Measurements from ENCODE around the gene XDH. TPM values are rescaled to one million over a fixed set of nuclear protein-coding genes. Genes with fewer than 3 reads are reported as not detected.

XDH gene
- total RNA-seq, 2 experiments from 2014 or later, result not detected

GRCh38 chr2:31286961-31287550 is 127.5 kb downstream of the XDH start:
- Mint-ChIP-seq H3K27ac (no peak overlapping the region), H3K4me1 (ENCODE audit: low read depth) (peaks cover 9% of the 10 kb centered on the region), H3K4me3 (no peak overlapping the region), H3K27me3 (no peaks in the 10 kb centered on the region), H3K9me3 (no peaks in the 10 kb centered on the region), H3K36me3 (no peaks in the 10 kb centered on the region)
- intact Hi-C loops (cut with micrococcal nuclease), result no loop called here
- POLR2A ChIA-PET, result no interaction called here
- no peak for DNase-seq
- CTCF ChIA-PET, result no interaction called here

- Mint-ChIP-seq H3K36me3 (no peaks in the 10 kb centered on the region), H3K4me1 (ENCODE audit: low read depth) (peaks cover 9% of the 10 kb centered on the region), H3K4me3 (no peak overlapping the region), H3K27me3 (no peaks in the 10 kb centered on the region), H3K9me3 (no peaks in the 10 kb centered on the region), H3K27ac (no peak overlapping the region)
- POLR2A ChIA-PET, result no interaction called here
- no peak for DNase-seq
- CTCF ChIA-PET, result no interaction called here
- intact Hi-C loops (cut with micrococcal nuclease), result no loop called here
These were observed 128.3 kb downstream of the XDH start for GRCh38 chr2:31286230-31286629.

Other genes with a start within 250 kb of the XDH start
- gene CAPN14, start 197.2 kb downstream of the XDH start, total RNA-seq, result under 1 TPM; 0.19 to 0.39 TPM
- 1 to 10 TPM; 1.4 to 1.5 TPM for gene EHD3, start 180.6 kb downstream of the XDH start, total RNA-seq
- not detected for gene SRD5A2, start 166.2 kb upstream of the XDH start, total RNA-seq